Measurements from ENCODE around the gene EFTUD2.
A peak's percentile ranks its signal among the peaks of the same experiment; 100 is the strongest.
"Not testable (repeated sequence)": the region's sequence is repeated elsewhere in the genome, so short reads cannot be mapped to it uniquely, and the experiment has no call there.

EFTUD2 gene

GRCh38 chr17:44828919-44829522, 70.2 kb downstream of the EFTUD2 start:
- no peak for DNase-seq (ENCODE audit: low spot score)
- Histone ChIP-seq H3K27me3 (ENCODE audit: insufficient read depth, poor library complexity, severe bottlenecking) (no peaks in the 10 kb centered on the region), H3K4me1 (ENCODE audit: insufficient read depth, poor library complexity, severe bottlenecking) (peaks cover 13% of the 10 kb centered on the region), H3K27ac (ENCODE audit: poor library complexity, severe bottlenecking) (peak overlapping the region; percentile 61), H3K9me3 (ENCODE audit: severe bottlenecking) (no peaks in the 10 kb centered on the region), H3K4me3 (ENCODE audit: severe bottlenecking) (peak overlapping the region; percentile 89), H3K36me3 (ENCODE audit: low read depth) (no peaks in the 10 kb centered on the region)
- TF ChIP-seq CTCF (IDR thresholded peaks at IDR 0.05; ENCODE audit: poor library complexity, severe bottlenecking) = no peak
- ATAC-seq (ENCODE audit: low read depth) = peak; percentile 6; the same call in 1 of the 3 replicates

GRCh38 chr17:44827863-44828262, 71.4 kb downstream of the EFTUD2 start:
- Histone ChIP-seq H3K27ac (ENCODE audit: poor library complexity, severe bottlenecking) (peak overlapping the region; percentile 61), H3K4me3 (ENCODE audit: severe bottlenecking) (peak overlapping the region; percentile 89), H3K36me3 (ENCODE audit: low read depth) (no peaks in the 10 kb centered on the region), H3K9me3 (ENCODE audit: severe bottlenecking) (no peaks in the 10 kb centered on the region), H3K4me1 (ENCODE audit: insufficient read depth, poor library complexity, severe bottlenecking) (peaks cover 15% of the 10 kb centered on the region), H3K27me3 (ENCODE audit: insufficient read depth, poor library complexity, severe bottlenecking) (no peaks in the 10 kb centered on the region)
- ATAC-seq (ENCODE audit: low read depth) (peak; percentile 56), DNase-seq (ENCODE audit: low spot score) (no peak)
- TF ChIP-seq CTCF (IDR thresholded peaks at IDR 0.05; ENCODE audit: poor library complexity, severe bottlenecking) = no peak

- peaks cover 19% of the 10 kb centered on the region for H3K4me1 ChIP-seq (ENCODE audit: insufficient read depth, poor library complexity, severe bottlenecking)
- peak overlapping the region; percentile 61 for H3K27ac ChIP-seq (ENCODE audit: poor library complexity, severe bottlenecking)
- no peaks in the 10 kb centered on the region for H3K9me3 ChIP-seq (ENCODE audit: severe bottlenecking)
- no peaks in the 10 kb centered on the region for H3K27me3 ChIP-seq (ENCODE audit: insufficient read depth, poor library complexity, severe bottlenecking)
- no peak for ATAC-seq (ENCODE audit: low read depth)
- no peak for TF ChIP-seq CTCF (IDR thresholded peaks at IDR 0.05; ENCODE audit: poor library complexity, severe bottlenecking)
- H3K36me3 ChIP-seq (ENCODE audit: low read depth) = 0 out of 2 replicates have a peak, but pooled peaks cover 3% of the 10 kb centered on the region
- H3K4me3 ChIP-seq (ENCODE audit: severe bottlenecking) = no peak overlapping the region
- DNase-seq (ENCODE audit: low spot score) = no peak
Measured at GRCh38 chr17:44826123-44826790, 73.0 kb downstream of the EFTUD2 start.

GRCh38 chr17:44825236-44825635, 74.0 kb downstream of the EFTUD2 start:
- H3K4me1 ChIP-seq (ENCODE audit: insufficient read depth, poor library complexity, severe bottlenecking) = peaks cover 25% of the 10 kb centered on the region
- ATAC-seq (ENCODE audit: low read depth); H3K4me3 ChIP-seq (ENCODE audit: severe bottlenecking); H3K27ac ChIP-seq (ENCODE audit: poor library complexity, severe bottlenecking); H3K9me3 ChIP-seq (ENCODE audit: severe bottlenecking); H3K27me3 ChIP-seq (ENCODE audit: insufficient read depth, poor library complexity, severe bottlenecking); DNase-seq (ENCODE audit: low spot score); H3K36me3 ChIP-seq (ENCODE audit: low read depth): not testable (repeated sequence)

- ATAC-seq (ENCODE audit: low read depth) (peak; percentile 100), DNase-seq (ENCODE audit: low spot score) (no peak)
- TF ChIP-seq CTCF (IDR thresholded peaks at IDR 0.05; ENCODE audit: poor library complexity, severe bottlenecking) = no peak
- Histone ChIP-seq H3K27ac (ENCODE audit: poor library complexity, severe bottlenecking) (peak overlapping the region; percentile 95), H3K4me1 (ENCODE audit: insufficient read depth, poor library complexity, severe bottlenecking) (peaks cover 28% of the 10 kb centered on the region), H3K9me3 (ENCODE audit: severe bottlenecking) (no peaks in the 10 kb centered on the region), H3K27me3 (ENCODE audit: insufficient read depth, poor library complexity, severe bottlenecking) (no peaks in the 10 kb centered on the region), H3K36me3 (ENCODE audit: low read depth) (peaks cover 15% of the 10 kb centered on the region; the same call in 1 of the 2 replicates), H3K4me3 (ENCODE audit: severe bottlenecking) (no peak overlapping the region)
Measured at GRCh38 chr17:44820631-44821212, 78.5 kb downstream of the EFTUD2 start.

- not testable (repeated sequence) for H3K9me3 ChIP-seq (ENCODE audit: severe bottlenecking); H3K27me3 ChIP-seq (ENCODE audit: insufficient read depth, poor library complexity, severe bottlenecking); H3K4me3 ChIP-seq (ENCODE audit: severe bottlenecking); ATAC-seq (ENCODE audit: low read depth); DNase-seq (ENCODE audit: low spot score)
- Histone ChIP-seq H3K4me1 (ENCODE audit: insufficient read depth, poor library complexity, severe bottlenecking) (peaks cover 36% of the 10 kb centered on the region), H3K36me3 (ENCODE audit: low read depth) (peaks cover 18% of the 10 kb centered on the region; the same call in 1 of the 2 replicates), H3K27ac (ENCODE audit: poor library complexity, severe bottlenecking) (peak overlapping the region; percentile 4)
Measured at GRCh38 chr17:44818508-44818907, 80.7 kb downstream of the EFTUD2 start.

Measured in RWPE2 (cell line).